Activated B cell treated with CpG ODN at 0.5 μM for 24 hours (primary cell): ENCODE results near the gene KRTAP10-12. TPM values are rescaled to one million over a fixed set of nuclear protein-coding genes. Genes with fewer than 3 reads are reported as not detected.

Source experiments
- ATAC-seq: fragments of 200-7000 bp; cut with Tn5 transposase; one replicate; pipeline ENCODE4 v1.10.0; 2021; ENCODE audit warnings: low read depth, mild to moderate bottlenecking, moderate library complexity
- CTCF ChIA-PET: fragments of 350-600 bp; sonication (Branson Sonifier 250); formaldehyde crosslinking; loops from one replicate; lab custom pipeline; 2021; ENCODE audit warnings: antibody characterized with exemption; lab: Charles Lee
- POLR2A ChIA-PET: fragments of 350-600 bp; sonication (Branson Sonifier 250); formaldehyde crosslinking; loops from one replicate; lab custom pipeline; 2021; ENCODE audit warnings: antibody characterized with exemption; lab: Charles Lee
- DNase-seq: peaks from one replicate; pipeline ENCODE4 v3.0.0; 2022
- H3K27ac Mint-ChIP-seq: one replicate; pipeline ENCODE4 v1.8.0; 2020; ENCODE audit warnings: mixed read lengths
- H3K27me3 Mint-ChIP-seq: one replicate; pipeline ENCODE4 v1.8.0; 2021; ENCODE audit warnings: mixed read lengths
- H3K36me3 Mint-ChIP-seq: one replicate; pipeline ENCODE4 v1.8.0; 2021; ENCODE audit warnings: low read depth, mixed read lengths
- H3K4me1 Mint-ChIP-seq: one replicate; pipeline ENCODE4 v1.8.0; 2021; ENCODE audit warnings: mixed read lengths
- H3K4me3 Mint-ChIP-seq: one replicate; pipeline ENCODE4 v1.8.0; 2020; ENCODE audit warnings: mild to moderate bottlenecking, mixed read lengths
- H3K9me3 Mint-ChIP-seq: one replicate; pipeline ENCODE4 v1.8.0; 2020; ENCODE audit warnings: mixed read lengths
- CTCF ChIP-seq: fragments of 200-600 bp; IDR thresholded peaks from one replicate; pipeline ENCODE4 v1.8.0; 2022; ENCODE audit warnings: antibody characterized with exemption, mild to moderate bottlenecking
- intact Hi-C: fragments of 100-400 bp; cut with micrococcal nuclease; formaldehyde crosslinking; loops from one replicate; pipeline ENCODE4 v1.15.1; 2024
- total RNA-seq: library from RNA; stranded (reverse); gene quantifications from 2 replicates; pipeline ENCODE4 v1.2.3, GENCODE V29; 2022

KRTAP10-12 gene
- total RNA-seq, 1 donor from 2014 or later = not detected

- H3K27ac Mint-ChIP-seq = no peak within 1 kb of the TSS
- H3K9me3 Mint-ChIP-seq = peaks cover 11% of the 10 kb centered on the region
- no peak within 1 kb of the TSS for H3K4me3 Mint-ChIP-seq
- intact Hi-C loops = no loop called here
- H3K4me1 Mint-ChIP-seq = no peaks in the 10 kb centered on the region
- ATAC-seq = no peak
- ChIA-PET CTCF (no interaction called here), POLR2A (no interaction called here)
- no peaks in the 10 kb centered on the region for H3K36me3 Mint-ChIP-seq
- no peak for TF ChIP-seq CTCF
- H3K27me3 Mint-ChIP-seq = peaks cover 32% of the 10 kb centered on the region
- DNase-seq = no peak
These were observed 30.3 kb upstream of the KRTAP10-12 start, which contains the start of gene KRTAP12-2 for GRCh38 chr21:44666401-44667320. Gene KRTAP12-2 (minus strand): TSS chr21:44666927. CDS start chr21:44666886, 41 bp downstream.

GRCh38 chr21:44667612-44668011 is 29.4 kb upstream of the KRTAP10-12 start:
- Mint-ChIP-seq H3K4me1 (no peaks in the 10 kb centered on the region), H3K36me3 (no peaks in the 10 kb centered on the region), H3K9me3 (peaks cover 12% of the 10 kb centered on the region), H3K4me3 (no peak overlapping the region), H3K27me3 (peaks cover 29% of the 10 kb centered on the region), H3K27ac (no peak overlapping the region)
- ATAC-seq (no peak), DNase-seq (no peak)
- CTCF ChIA-PET = no interaction called here
- intact Hi-C loops = no loop called here
- POLR2A ChIA-PET = no interaction called here
- TF ChIP-seq CTCF = no peak

- Mint-ChIP-seq H3K36me3 (no peaks in the 10 kb centered on the region), H3K27ac (no peak overlapping the region), H3K4me1 (no peaks in the 10 kb centered on the region), H3K27me3 (peaks cover 21% of the 10 kb centered on the region), H3K9me3 (peaks cover 16% of the 10 kb centered on the region), H3K4me3 (no peak overlapping the region)
- ChIA-PET CTCF (no interaction called here), POLR2A (no interaction called here)
- no peak for TF ChIP-seq CTCF
- DNase-seq = no peak
- intact Hi-C loops = no loop called here
- ATAC-seq = no peak
These were observed 26.1 kb upstream of the KRTAP10-12 start for GRCh38 chr21:44670642-44671432.

- ChIA-PET CTCF (no interaction called here), POLR2A (no interaction called here)
- H3K27me3 Mint-ChIP-seq = peaks cover 17% of the 10 kb centered on the region
- intact Hi-C loops = no loop called here
- no peaks in the 10 kb centered on the region for H3K4me1 Mint-ChIP-seq
- H3K36me3 Mint-ChIP-seq = no peaks in the 10 kb centered on the region
- DNase-seq (no peak), ATAC-seq (no peak)
- no peak for TF ChIP-seq CTCF
- H3K9me3 Mint-ChIP-seq = peaks cover 16% of the 10 kb centered on the region
- H3K27ac Mint-ChIP-seq = no peak overlapping the region
- H3K4me3 Mint-ChIP-seq = no peak overlapping the region
These were observed 25.1 kb upstream of the KRTAP10-12 start for GRCh38 chr21:44671911-44672310.

- POLR2A ChIA-PET = no interaction called here
- H3K9me3 Mint-ChIP-seq = peaks cover 4% of the 10 kb centered on the region
- no peak for TF ChIP-seq CTCF
These were observed 19.1 kb upstream of the KRTAP10-12 start for GRCh38 chr21:44677881-44678280.

More at GRCh38 chr21:44677881-44678280, 19.1 kb upstream of the KRTAP10-12 start:
- Mint-ChIP-seq H3K4me1 (no peaks in the 10 kb centered on the region), H3K4me3 (no peak overlapping the region), H3K27ac (no peak overlapping the region), H3K27me3 (peaks cover 31% of the 10 kb centered on the region), H3K36me3 (no peaks in the 10 kb centered on the region)
- DNase-seq (no peak), ATAC-seq (no peak)
- intact Hi-C loops = no loop called here
- CTCF ChIA-PET = no interaction called here
